Lower leg skin (tissue), 3 donors: Measurements from ENCODE around the gene ZBED4.

ENCODE experiments used
- CTCF ChIP-seq, 3 donors: fragments of 450-650 bp; IDR thresholded peaks; one replicate each; pipeline ENCODE4 v1.5.1; 2016; ENCODE audit warnings: antibody characterized with exemption in 3 of 3, mild to moderate bottlenecking in 3 of 3, moderate library complexity in 2 of 3
- POLR2A ChIP-seq, 2 donors: fragments of 450-650 bp; IDR thresholded peaks; one replicate each; pipeline ENCODE4 v1.6.1; 2016 to 2017; ENCODE audit warnings: antibody characterized with exemption in 2 of 2, mild to moderate bottlenecking in 1 of 2, moderate library complexity in 1 of 2

- TF ChIP-seq CTCF (IDR thresholded peaks at IDR 0.05), result no peak
- no peak for TF ChIP-seq POLR2A (IDR thresholded peaks at IDR 0.05)
Measured at GRCh38 chr22:49810363-49811019, 43.2 kb upstream of the ZBED4 start.
